Stimulated activated CD4-positive, alpha-beta T cell treated with anti-CD3 and anti-CD28 coated beads, Interleukin-12 subunit alpha, Interleukin-12 subunit beta, amount 100 ng/mL, for 48 hours (primary cell): Measurements from ENCODE around the gene ZNF827.

Source experiments
- DNase-seq, 3 donors: peaks; one replicate each; pipeline ENCODE4 v3.0.0-alpha.2; 2020; ENCODE audit warnings: low read depth in 2 of 3, low spot score in 1 of 3

The ZNF827 gene, protein sequence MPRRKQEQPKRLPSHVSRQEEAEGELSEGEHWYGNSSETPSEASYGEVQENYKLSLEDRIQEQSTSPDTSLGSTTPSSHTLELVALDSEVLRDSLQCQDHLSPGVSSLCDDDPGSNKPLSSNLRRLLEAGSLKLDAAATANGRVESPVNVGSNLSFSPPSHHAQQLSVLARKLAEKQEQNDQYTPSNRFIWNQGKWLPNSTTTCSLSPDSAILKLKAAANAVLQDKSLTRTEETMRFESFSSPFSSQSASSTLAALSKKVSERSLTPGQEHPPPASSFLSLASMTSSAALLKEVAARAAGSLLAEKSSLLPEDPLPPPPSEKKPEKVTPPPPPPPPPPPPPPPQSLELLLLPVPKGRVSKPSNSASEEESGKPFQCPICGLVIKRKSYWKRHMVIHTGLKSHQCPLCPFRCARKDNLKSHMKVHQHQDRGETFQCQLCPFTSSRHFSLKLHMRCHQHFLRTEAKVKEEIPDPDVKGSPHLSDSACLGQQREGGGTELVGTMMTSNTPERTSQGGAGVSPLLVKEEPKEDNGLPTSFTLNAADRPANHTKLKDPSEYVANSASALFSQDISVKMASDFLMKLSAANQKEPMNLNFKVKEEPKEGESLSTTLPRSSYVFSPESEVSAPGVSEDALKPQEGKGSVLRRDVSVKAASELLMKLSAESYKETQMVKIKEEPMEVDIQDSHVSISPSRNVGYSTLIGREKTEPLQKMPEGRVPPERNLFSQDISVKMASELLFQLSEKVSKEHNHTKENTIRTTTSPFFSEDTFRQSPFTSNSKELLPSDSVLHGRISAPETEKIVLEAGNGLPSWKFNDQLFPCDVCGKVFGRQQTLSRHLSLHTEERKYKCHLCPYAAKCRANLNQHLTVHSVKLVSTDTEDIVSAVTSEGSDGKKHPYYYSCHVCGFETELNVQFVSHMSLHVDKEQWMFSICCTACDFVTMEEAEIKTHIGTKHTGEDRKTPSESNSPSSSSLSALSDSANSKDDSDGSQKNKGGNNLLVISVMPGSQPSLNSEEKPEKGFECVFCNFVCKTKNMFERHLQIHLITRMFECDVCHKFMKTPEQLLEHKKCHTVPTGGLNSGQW

GRCh38 chr4:145938618-145939440 is at the start of gene ZNF827:
Gene ZNF827 (minus strand): TSS chr4:145938823. CDS start chr4:145938407, 416 bp downstream.
- DNase-seq: peak in 2 of 3 donors; percentile 40 to 46

GRCh38 chr4:145984563-145984962 is 45.9 kb upstream of the ZNF827 start:
- DNase-seq: no peak

DNA sequence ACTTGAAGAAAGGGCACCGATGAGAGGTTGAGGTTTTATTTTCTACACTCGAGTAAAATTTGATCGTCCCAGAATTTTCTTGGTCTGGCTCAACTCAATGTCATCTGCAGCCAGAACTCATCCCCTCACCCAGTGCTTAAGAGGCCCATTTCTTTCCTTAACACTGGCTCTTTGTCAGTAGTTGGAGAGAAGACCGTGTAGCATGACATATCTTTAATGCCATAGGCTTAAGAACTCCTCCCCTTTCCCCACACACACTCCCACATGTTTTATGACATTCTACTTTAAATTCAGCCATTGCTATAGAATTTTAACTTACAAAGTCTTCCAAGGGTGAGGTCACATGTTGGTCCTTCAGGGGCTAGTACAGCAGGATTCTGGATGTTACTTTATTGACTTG is 44.2 kb upstream of the ZNF827 start:
- no peak for DNase-seq

DNA sequence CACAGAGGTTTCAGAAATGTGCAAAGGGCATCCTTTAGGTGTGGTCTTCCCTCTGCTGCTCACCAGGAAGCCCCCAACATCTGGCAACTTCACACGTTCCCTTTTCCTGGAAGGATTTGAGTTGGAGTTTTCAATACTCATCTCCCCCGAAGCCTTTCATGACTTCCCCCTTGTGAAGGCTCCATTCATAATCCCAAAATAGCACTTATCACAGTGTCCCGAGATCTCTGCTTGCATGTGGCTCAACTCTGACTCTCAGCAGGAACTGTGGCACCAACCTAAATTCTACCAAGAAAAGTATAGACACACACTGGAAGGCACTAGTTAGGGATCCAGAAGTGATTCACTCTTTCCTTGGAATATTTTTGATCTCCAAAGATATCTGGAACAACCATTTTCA is 40.5 kb upstream of the ZNF827 start:
- no peak for DNase-seq

DNA sequence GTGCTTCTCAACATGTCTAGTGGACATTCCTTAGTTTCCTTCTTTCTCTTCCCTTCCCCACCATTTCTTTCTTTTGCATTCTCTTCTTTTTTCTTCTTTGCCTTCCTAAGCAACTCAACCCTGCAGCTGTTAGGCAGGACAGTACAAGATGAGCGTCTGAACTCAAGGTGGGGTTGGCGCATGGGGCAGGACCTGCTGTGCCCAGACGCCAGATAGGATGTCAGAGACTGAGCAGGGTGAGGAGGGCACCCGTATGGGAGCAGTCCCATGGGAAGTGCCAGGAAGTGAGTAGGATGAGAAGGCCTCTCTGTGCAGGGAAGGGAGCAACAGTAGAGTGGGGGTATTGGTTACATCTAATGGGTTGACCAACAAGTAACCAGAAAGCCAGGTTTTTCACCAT is 38.1 kb upstream of the ZNF827 start:
- DNase-seq: no peak

DNA sequence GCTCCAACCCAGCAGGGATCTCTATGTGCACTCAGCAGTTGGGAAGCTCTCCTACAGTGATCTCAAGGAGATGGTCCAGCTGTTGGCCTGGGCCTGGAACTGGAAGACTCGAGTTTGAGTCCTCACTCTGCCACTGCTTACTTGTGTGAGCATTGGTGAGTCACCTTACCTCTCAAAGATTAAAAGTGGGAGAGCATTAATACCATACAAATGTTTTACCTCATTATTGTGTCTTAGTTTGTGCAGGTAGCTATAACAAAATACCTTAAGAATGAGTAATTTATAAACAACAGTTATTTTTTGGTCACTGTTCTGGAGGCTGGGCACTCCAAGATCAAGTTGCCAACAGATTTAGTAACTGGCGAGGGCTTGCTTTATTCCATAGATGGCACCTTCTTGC is 21.4 kb upstream of the ZNF827 start:
- no peak for DNase-seq

- DNase-seq: no peak
These were observed 18.7 kb upstream of the ZNF827 start for GRCh38 chr4:145957302-145957701.

- peak in 2 of 3 donors; percentile 16 to 53 for DNase-seq
These were observed 17.8 kb upstream of the ZNF827 start for GRCh38 chr4:145956288-145956890.

DNA sequence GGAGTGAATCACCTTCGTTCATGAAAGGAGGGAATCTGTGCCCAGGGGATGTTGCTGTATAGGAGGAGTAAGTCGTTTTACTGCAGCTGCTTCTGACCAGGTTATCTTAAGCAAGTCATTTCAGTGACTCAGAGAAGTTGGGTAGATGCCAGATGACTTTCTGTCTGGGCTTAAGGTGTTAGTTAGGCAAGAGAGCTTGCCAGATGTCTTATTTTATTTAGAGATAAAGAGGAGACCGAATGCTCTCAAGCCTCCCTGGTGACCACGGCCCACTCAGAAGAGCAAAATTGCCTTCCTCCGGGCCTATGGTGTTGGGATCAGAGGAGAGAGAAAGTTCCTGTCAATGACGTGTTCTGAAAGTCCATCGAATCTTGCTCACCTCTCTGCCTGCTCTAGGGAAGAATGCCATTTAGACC is 16.3 kb upstream of the ZNF827 start:
- DNase-seq: no peak

GRCh38 chr4:145951931-145952330 is 13.3 kb upstream of the ZNF827 start:
- DNase-seq: no peak

DNA sequence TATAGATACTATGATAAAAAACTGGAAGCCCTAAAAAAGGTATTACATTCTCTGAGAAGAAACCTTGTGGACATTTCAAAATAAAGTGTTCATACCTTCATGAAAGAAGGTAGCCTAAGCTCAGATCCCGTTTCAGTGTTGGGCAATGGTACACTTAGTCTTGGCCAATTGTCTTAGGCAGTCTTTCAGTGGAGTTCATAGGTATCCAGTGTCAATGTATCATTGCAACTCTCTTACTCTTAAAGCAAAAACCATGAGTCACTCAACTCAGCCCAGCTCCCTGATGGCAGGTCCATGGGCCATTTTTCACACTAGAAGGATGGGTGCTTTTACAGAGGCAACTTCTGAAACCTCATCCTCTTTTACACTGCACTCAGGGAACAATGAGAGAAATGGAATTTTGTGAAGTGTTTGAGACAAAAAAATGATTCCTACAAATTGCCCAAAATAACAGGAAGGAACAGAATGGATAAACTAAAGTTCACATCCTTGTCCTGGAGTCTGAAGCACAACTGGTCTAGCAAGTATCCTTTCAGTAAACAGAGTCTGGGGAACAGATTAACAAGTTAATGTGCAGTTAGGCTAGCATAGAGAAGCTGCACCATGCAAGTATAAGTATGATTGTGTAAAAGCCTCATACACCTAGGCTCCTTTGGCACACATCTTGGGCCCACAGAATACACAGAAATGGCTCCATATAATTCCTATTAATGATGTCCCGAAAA is 7.0 kb upstream of the ZNF827 start:
- DNase-seq: no peak

- no peak for DNase-seq
These were observed 6.3 kb upstream of the ZNF827 start for GRCh38 chr4:145944886-145945285.

DNA sequence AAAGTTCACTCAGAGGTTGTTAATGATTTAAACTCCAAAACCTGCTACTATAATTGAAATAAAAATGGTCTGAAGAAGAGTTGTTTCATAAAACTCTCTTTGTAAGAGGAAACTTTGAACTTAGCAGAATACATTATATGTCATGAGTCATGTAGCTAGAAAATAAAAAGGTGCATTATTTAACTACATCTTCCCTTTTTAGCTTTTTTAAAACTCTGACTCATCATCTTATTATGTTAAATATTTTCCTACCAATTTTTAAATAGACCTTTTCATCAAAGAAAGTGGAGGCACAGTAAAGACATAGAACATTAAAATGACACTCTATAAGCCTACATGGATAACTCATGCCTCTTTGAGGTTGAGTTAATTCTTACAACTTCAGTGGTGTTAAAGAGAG is 1.2 kb upstream of the ZNF827 start:
- DNase-seq: no peak

GRCh38 chr4:145939441-145939750 is 773 bp upstream of the ZNF827 start:
- DNase-seq: no peak

DNA sequence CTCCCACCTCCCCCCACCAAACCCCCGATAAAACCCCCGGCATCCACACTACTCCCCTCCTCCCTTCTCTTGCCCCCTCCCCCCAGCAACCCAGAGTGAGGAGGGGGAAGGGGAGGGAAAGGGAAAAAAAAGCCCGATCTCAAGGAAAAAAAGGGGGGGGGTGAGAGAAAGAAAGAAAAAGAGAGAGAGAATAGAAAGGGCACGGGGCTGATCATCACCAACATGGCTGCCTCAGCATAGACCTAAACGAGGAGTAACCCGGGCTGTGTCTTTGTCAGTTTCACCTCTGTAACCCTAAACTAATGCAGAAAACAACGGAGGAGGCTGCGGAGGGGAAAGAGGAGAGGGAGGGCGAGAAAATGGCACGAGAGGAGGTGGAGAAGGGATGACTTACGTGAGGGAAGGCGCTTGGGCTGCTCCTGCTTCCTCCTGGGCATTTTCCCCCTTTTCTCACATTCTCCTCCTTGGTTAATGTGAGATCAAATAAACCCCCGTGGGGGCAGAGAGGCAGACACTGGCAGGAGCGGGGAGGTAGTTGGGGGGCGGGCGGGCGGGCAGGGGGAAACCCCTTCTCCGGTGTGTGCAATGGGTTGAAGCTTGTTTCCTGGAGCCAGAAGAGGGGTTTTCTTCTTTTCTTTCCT is 532 bp downstream of the ZNF827 start:
- DNase-seq: peak in 2 of 3 donors; percentile 12 to 20

GRCh38 chr4:145936997-145937901 is 1.4 kb downstream of the ZNF827 start:
- peak in 2 of 3 donors; percentile 12 to 31 for DNase-seq

GRCh38 chr4:145936142-145936996 is 2.3 kb downstream of the ZNF827 start:
- peak in 2 of 3 donors; percentile 34 to 41 for DNase-seq
